Choroid plexus epithelial cell (primary cell): Measurements from ENCODE around the gene RPS15.

Experiments
- DNase-seq: peaks from one replicate; pipeline ENCODE4 v3.0.0-alpha.2; 2010; ENCODE audit warnings: low read depth
- H3K4me3 ChIP-seq: 2 replicates; pipeline ENCODE4 v1.5.1; 2011; ENCODE audit warnings: low read depth, mild to moderate bottlenecking, control low read depth, low read length, moderate library complexity
- CTCF ChIP-seq: conservative IDR thresholded peaks from 2 replicates; pipeline ENCODE4 v1.5.1; 2011; ENCODE audit warnings: low read depth, mild to moderate bottlenecking, control low read depth, inconsistent platforms, low read length, moderate library complexity

RPS15 gene

GRCh38 chr19:1432507-1432887 is 5.7 kb upstream of the RPS15 start:
- H3K4me3 ChIP-seq = no peak overlapping the region
- TF ChIP-seq CTCF = no peak
- DNase-seq = no peak

- no peak overlapping the region for H3K4me3 ChIP-seq
- DNase-seq = no peak
- no peak for TF ChIP-seq CTCF
These were observed 4.8 kb upstream of the RPS15 start for GRCh38 chr19:1433119-1434039.

- TF ChIP-seq CTCF = no peak
- DNase-seq = no peak
- H3K4me3 ChIP-seq = no peak overlapping the region
These were observed 4.2 kb upstream of the RPS15 start for GRCh38 chr19:1434040-1434366.

- H3K4me3 ChIP-seq = no peak overlapping the region
- DNase-seq = no peak
- no peak for TF ChIP-seq CTCF
These were observed 3.6 kb upstream of the RPS15 start for GRCh38 chr19:1434577-1435060.

GRCh38 chr19:1435378-1435989 is 2.7 kb upstream of the RPS15 start:
- TF ChIP-seq CTCF = no peak
- no peak overlapping the region for H3K4me3 ChIP-seq
- DNase-seq = no peak

GRCh38 chr19:1437609-1438008 is 587 bp upstream of the RPS15 start:
- peak overlapping the region; percentile 94 for H3K4me3 ChIP-seq
- no peak for TF ChIP-seq CTCF
- DNase-seq = no peak
